Muscle of leg (tissue), 11 donors: Measurements from ENCODE around the gene CA10. TPM values are rescaled to one million over a fixed set of nuclear protein-coding genes. Genes with fewer than 3 reads are reported as not detected.

ENCODE experiments used
- DNase-seq: peaks from one replicate; pipeline ENCODE4 v3.0.0; 2013
- H3K27ac ChIP-seq: one replicate; pipeline ENCODE4 v1.5.1; 2013; ENCODE audit warnings: mild to moderate bottlenecking, low read length, control low read depth
- H3K27me3 ChIP-seq: one replicate; pipeline ENCODE4 v1.6.1; 2013; ENCODE audit warnings: low read length; ENCODE audit not compliant: control insufficient read depth, insufficient read depth
- H3K36me3 ChIP-seq: one replicate; pipeline ENCODE4 v1.6.1; 2013; ENCODE audit warnings: low read length; ENCODE audit not compliant: control insufficient read depth, insufficient read depth
- H3K4me1 ChIP-seq: one replicate; pipeline ENCODE4 v1.6.1; 2013; ENCODE audit warnings: low read length; ENCODE audit not compliant: control insufficient read depth, insufficient read depth
- H3K4me3 ChIP-seq: one replicate; pipeline ENCODE4 v1.5.1; 2013; ENCODE audit warnings: low read length, control low read depth
- H3K9me3 ChIP-seq: replicated peaks from 2 replicates; pipeline ENCODE4 v1.6.1; 2013; ENCODE audit warnings: low read depth, low read length; ENCODE audit not compliant: control insufficient read depth
- WGBS: methylation state at CpG from one replicate; pipeline ENCODE4 v1.1.5; 2013; ENCODE audit warnings: missing lambda C conversion rate; ENCODE audit not compliant: insufficient coverage; 5-methylcytosine and 5-hydroxymethylcytosine counted together
- polyA plus RNA-seq, 8 donors: library from polyadenylated mRNA; unstranded; fragments of 120-200 nt; gene quantifications; one replicate each; pipeline versions ENCODE4 v1.2.1 to v1.2.3, GENCODE V29; 2013; ENCODE audit warnings: inconsistent platforms in 1 of 8, low replicate concordance in 1 of 8; ENCODE audit not compliant: insufficient read length in 8 of 8, insufficient read depth in 1 of 8
- total RNA-seq: library from RNA; stranded (reverse); fragments of 120-200 nt; gene quantifications from one replicate; pipeline ENCODE4 v1.2.4, GENCODE V29; 2013

Gene CA10
- total and polyA plus RNA-seq, 9 donors: 1.4 to 6.9 (median 3.3) TPM

DNA sequence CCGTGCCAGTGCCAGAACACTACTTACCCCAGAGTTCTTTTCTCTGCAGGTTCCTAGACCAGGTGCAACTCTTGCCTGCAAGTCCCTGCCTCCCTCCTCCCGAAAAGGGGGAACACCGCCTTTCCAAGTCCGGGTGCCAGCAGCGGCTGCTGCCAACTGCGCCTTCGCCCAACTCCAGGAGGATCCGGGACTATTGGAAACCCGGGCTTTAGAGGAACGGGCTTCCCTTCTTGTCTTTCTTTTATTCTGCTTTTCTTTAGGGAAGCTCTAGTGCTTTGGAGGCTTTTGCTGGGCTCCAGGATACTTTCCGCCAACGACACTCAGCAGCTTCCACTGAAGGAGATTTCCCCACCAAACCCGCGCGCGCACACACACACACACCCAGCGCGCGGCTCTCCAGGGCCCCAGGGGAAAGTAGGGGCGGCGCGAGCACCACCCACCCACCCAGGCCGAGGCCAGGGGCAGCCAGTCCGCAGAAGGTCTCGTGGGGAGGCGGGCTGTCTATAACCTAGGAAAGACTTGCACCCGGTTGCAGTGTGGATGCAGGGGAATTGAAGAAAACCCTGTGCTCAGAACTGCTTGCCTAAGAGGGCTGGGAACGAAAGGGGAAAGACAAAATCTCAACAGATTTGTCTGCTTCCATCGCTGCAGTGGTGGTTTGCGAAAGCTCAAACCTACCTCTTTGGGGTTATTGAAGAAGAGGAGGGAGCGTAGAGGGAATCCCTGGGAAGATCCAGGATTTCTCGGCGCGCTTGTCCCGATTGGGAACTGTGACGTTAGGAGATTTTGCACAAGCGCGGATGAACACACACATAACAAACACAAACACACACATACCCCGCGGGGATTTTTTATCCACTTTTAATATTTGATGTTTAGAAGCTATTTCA, 977 bp upstream of the CA10 start:
- H3K36me3 ChIP-seq: no peaks in the 10 kb centered on the region
- no peak for DNase-seq
- H3K4me1 ChIP-seq: peaks cover 5% of the 10 kb centered on the region
- no peak overlapping the region for H3K27ac ChIP-seq
- H3K27me3 ChIP-seq: peaks cover 44% of the 10 kb centered on the region
- no peak overlapping the region for H3K4me3 ChIP-seq
- 5% methylated on average over 6 of the region's 40 CpGs for WGBS
- no peaks in the 10 kb centered on the region for H3K9me3 ChIP-seq

DNA sequence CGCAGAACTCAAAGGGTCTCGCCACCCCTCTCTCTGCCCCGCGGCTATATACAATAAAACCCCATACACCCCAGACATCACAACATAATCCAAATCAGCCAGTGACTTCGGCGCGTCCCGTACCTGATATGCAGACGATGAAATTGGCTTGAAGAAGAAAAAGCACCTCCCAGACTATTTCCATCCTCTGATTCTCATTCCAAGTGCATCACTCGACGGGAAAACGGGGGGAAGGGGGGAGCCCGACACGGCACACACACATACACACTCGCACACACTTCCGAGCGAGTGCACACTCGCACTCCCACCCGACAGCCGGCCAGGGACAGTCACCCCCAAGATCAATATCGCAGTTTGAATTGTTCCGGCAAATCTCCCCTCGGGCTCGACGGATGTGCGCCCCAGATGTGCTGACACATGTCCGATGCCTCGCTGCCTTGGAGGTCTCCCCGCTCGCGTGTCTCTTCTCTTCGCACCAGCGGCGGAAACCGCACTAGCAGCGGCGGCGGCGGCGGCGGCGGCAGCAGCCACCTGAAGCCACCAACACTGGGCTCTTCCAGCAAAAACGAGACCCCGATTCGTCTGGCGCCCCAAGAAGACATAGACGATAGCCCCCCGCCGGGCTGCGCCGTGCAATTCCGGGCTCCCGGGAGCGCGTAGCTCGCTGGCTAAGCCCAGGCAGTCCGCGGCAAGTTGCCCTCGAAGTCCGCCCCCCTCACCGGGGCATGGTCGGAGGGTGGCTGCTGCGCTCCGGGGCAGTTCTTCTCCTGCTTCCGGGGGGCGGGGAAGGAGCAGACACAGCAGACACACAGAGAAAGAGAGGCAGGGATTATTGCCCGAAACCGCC, 688 bp downstream of the CA10 start:
- Histone ChIP-seq H3K27ac (no peak overlapping the region), H3K4me3 (peak overlapping the region; percentile 19), H3K36me3 (no peaks in the 10 kb centered on the region), H3K27me3 (peaks cover 44% of the 10 kb centered on the region), H3K9me3 (no peaks in the 10 kb centered on the region), H3K4me1 (peaks cover 5% of the 10 kb centered on the region)
- WGBS: under 1% methylated on average over 58 of the region's 68 CpGs
- DNase-seq: no peak

DNA sequence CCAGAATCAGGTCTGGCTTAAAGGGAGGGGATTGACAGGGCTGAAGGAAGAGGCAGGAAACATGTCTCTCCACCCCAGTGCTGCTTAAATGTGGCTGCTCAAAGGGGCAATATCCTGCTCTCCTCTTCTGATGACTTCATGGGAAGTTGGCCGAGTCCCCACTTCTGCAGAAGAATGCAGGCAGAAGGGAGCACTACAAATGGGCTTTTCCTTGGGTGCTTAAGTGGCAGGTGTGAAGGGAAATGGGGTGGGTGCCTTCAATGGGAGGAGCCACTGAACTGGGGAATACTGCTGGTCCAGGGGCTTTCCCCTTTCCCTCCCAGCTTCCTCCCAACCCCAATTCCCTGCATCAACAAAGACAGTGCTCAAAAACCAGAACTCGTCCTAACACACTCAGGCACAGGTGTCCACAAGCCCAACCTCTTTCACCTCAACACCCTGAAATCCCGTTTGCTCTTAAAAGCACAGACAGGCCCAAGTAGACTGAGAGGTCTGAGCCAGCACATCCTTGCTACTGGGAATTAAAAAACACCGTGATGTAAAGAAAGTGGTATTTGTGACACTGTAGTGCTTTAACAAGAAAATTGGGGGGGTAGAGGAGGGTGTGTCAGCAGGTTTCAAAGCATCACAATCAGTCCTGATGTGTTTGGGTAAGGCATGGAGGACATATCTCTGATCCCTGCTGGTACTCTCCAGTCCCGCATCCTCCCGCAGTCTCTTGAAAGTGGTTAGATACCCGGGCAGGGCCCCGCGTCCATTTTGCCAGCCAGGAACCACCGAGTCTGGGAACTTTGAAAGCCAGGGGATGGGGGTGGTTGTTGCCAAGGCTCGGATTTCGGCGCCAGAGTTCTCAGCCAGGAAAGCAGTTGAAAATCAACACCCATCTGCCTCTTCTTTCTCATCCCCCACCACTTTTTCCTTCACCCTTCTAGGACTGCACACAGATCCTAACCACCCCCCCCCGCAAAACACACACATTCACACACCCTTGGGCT, 1.6 kb downstream of the CA10 start:
- H3K27ac ChIP-seq: no peak overlapping the region
- H3K4me1 ChIP-seq: peaks cover 5% of the 10 kb centered on the region
- no peaks in the 10 kb centered on the region for H3K9me3 ChIP-seq
- DNase-seq: no peak
- peaks cover 44% of the 10 kb centered on the region for H3K27me3 ChIP-seq
- no peak overlapping the region for H3K4me3 ChIP-seq
- WGBS: 8% methylated on average over 4 of the region's 14 CpGs
- H3K36me3 ChIP-seq: no peaks in the 10 kb centered on the region

DNA sequence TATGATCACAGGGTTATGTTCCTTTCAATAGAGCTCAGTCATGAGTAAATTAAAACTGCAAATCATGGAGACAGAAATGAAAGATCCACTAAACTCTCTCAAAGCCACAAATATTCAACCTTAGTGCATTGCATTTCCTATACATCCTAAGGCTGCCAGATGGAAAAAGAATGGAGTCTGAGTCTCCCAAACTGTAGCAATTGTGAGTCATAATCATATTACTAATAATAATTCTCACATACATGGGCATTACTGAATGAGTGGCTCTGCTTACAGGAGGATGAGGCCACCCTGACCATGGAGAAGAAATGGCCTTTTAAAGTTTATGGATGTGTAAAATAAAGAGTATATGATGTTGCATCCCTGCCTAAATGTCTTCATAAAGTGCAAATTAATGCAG, 3.2 kb downstream of the CA10 start:
- no peak for DNase-seq
- Histone ChIP-seq H3K4me1 (peaks cover 5% of the 10 kb centered on the region), H3K9me3 (no peaks in the 10 kb centered on the region), H3K4me3 (no peak overlapping the region), H3K27me3 (peaks cover 42% of the 10 kb centered on the region), H3K36me3 (no peaks in the 10 kb centered on the region), H3K27ac (no peak overlapping the region)

DNA sequence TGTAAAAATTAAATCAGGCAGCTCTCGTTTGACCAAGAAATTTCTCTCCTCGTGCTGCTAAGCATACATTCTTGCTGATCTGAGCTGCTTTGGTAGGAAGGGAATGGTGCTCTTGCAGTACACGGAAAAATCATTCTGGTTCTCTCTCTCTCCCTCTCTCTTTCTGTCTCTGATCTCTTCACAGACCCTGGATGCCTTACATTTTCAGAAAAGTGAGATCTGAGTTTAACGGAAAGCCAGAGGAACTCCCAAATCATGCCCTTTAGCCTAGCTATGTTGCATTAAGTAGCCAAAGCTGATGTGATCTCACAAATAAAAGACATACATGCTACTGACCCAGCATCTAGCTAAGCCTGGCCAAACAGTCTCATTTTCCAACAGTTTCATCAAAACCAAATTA, 4.0 kb downstream of the CA10 start:
- no peaks in the 10 kb centered on the region for H3K9me3 ChIP-seq
- no peak overlapping the region for H3K27ac ChIP-seq
- peaks cover 5% of the 10 kb centered on the region for H3K4me1 ChIP-seq
- H3K4me3 ChIP-seq: no peak overlapping the region
- peaks cover 34% of the 10 kb centered on the region for H3K27me3 ChIP-seq
- DNase-seq: no peak
- no peaks in the 10 kb centered on the region for H3K36me3 ChIP-seq
- whole genome bisulfite sequencing: no CpG with 5 or more reads among the region's 4 CpGs

DNA sequence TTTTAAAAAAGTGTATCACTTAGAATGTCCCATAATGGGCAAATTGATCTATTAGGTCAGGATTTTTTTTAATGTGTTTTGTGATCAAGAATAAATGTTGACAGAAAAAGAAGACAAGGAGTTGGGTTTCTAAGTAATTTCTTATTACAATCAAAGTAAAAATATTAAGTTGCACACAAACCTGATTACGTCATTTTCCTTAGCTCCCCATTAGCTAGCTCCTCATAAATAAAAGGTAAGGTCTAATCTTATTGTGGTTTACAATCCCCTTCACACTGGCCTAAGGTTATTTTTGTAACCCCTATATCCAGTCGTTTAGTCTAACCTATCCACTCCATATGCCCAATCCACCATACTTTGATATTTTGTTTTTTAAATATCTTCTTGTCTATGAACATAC, 7.6 kb downstream of the CA10 start:
- no peak overlapping the region for H3K27ac ChIP-seq
- no peaks in the 10 kb centered on the region for H3K9me3 ChIP-seq
- no CpG with 5 or more reads among the region's 2 CpGs for WGBS
- H3K4me1 ChIP-seq: no peaks in the 10 kb centered on the region
- H3K36me3 ChIP-seq: no peaks in the 10 kb centered on the region
- no peak overlapping the region for H3K4me3 ChIP-seq
- DNase-seq: no peak
- H3K27me3 ChIP-seq: no peaks in the 10 kb centered on the region

DNA sequence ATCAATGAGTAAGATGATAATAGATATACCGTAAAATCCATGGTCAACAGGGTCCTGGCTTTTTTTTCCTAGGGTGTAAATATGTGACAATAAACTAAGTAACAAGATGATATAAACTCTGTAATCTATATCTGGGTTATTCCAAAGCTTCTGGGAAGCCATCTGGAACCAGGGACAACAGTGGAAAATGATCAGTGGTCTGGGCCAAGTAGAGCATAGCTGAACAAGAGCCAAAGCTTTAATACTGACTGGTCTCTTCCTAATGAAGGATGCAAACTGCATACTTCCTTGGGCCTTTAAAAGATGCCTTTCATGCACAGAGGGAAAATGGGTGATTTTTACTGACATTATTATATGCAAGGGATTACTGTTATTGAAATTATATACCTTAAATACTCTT, 8.9 kb downstream of the CA10 start:
- peak; percentile 21 for DNase-seq

DNA sequence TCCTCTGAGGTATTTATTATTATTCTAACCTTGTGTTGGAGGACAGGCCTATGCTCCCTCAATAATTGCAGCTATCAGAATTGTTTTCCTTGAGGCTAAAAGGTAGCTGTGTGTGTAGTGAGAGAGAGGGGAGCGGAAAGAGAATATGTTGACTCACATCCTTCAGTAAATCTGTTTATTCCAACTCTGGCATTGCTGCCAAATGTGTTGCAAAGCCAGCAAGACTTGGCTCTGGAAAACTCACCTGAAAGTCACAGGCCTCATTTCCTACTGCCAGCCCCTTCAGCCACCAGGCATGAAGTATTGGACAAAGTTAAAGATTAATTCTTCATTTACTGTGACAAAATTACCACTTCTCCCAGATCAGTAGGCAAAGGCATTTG, 9.6 kb downstream of the CA10 start:
- H3K36me3 ChIP-seq: no peaks in the 10 kb centered on the region
- H3K9me3 ChIP-seq: no peaks in the 10 kb centered on the region
- no peaks in the 10 kb centered on the region for H3K4me1 ChIP-seq
- DNase-seq: peak; percentile 11
- no peaks in the 10 kb centered on the region for H3K27me3 ChIP-seq
- no peak overlapping the region for H3K27ac ChIP-seq
- WGBS: no CpG with 5 or more reads among the region's 1 CpG
- H3K4me3 ChIP-seq: no peak overlapping the region

More for the DNA sequence above, 8.9 kb downstream of the CA10 start:
- Histone ChIP-seq H3K27me3 (no peaks in the 10 kb centered on the region), H3K36me3 (no peaks in the 10 kb centered on the region), H3K9me3 (no peaks in the 10 kb centered on the region), H3K4me1 (no peaks in the 10 kb centered on the region), H3K27ac (no peak overlapping the region), H3K4me3 (no peak overlapping the region)
- no CpG with 5 or more reads among the region's 1 CpG for WGBS

DNA sequence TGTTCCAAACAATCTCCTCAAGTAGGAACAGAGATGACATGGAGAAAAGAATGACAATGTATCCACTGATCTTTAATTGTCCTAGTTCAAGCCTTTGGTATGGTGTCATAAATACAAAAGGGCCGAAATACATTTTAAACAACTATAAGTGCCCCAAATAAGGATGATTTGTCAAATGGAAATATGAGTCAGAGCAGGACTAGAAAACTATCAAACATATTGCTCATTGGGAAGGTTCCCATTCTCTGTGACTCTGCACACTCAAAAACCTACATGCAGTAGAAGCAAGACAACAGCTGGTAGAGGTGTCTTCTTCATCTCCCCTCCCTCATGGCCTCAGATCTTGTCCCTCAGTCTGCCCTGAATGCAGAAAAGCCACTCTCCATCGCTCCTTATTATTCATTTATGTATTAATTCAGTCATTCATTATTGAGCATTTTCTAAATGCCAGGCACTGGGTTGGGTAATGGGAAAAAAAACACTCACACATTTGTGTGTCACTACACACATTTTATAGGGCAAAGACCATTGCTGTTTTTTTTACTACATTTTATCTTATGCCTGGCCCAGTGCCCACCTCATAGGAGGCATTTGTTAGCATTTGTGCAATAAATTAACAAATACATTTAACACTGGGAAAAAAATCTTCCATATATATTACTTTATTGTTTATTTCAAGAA, 10.1 kb downstream of the CA10 start:
- Histone ChIP-seq H3K27ac (no peak overlapping the region), H3K27me3 (no peaks in the 10 kb centered on the region), H3K9me3 (no peaks in the 10 kb centered on the region), H3K36me3 (no peaks in the 10 kb centered on the region), H3K4me3 (no peak overlapping the region), H3K4me1 (no peaks in the 10 kb centered on the region)
- no CpG with 5 or more reads among the region's 2 CpGs for WGBS
- DNase-seq: no peak
